Body of pancreas (tissue), 4 donors: ENCODE measurements around the gene ZAP70. TPM values are rescaled to one million over a fixed set of nuclear protein-coding genes. Genes with fewer than 3 reads are reported as not detected.

ENCODE experiments used
- ATAC-seq: fragments of 150-250 bp; one replicate; pipeline ENCODE4 v1.9.1; 2016
- DNase-seq, 4 donors: peaks; one replicate each; pipeline ENCODE4 v3.0.0-alpha.2; 2019
- H3K27ac ChIP-seq, 4 donors: fragments of 200-600 bp; sonication (generic); 1 replicate in 3 of 4; 2 replicates in 1 of 4; pipeline versions ENCODE4 v1.5.1 to v1.6.1; 2016 to 2019; ENCODE audit warnings: mild to moderate bottlenecking in 1 of 4, mixed read lengths in 1 of 4, moderate library complexity in 1 of 4
- H3K27me3 ChIP-seq, 2 donors: fragments of 200-600 bp; sonication (generic); one replicate each; pipeline ENCODE4 v1.6.0; 2016; ENCODE audit warnings: mild to moderate bottlenecking in 1 of 2
- H3K36me3 ChIP-seq, 2 donors: fragments of 200-600 bp; sonication (generic); replicated peaks in 1 of 2; 2 replicates each; pipeline ENCODE4 v1.5.1; 2016; ENCODE audit warnings: low read depth in 2 of 2; ENCODE audit not compliant: insufficient read depth in 1 of 2
- H3K4me1 ChIP-seq: fragments of 200-600 bp; sonication (generic); one replicate; pipeline ENCODE4 v1.6.0; 2016
- H3K4me3 ChIP-seq, 2 donors: fragments of 200-600 bp; sonication (generic); 1 replicate in 1 of 2; 2 replicates in 1 of 2; pipeline ENCODE4 v1.5.1; 2016 to 2019
- H3K9me3 ChIP-seq, 3 donors: fragments of 200-600 bp; sonication (generic); 1 replicate in 2 of 3; 2 replicates in 1 of 3; pipeline ENCODE4 v1.5.1; 2016
- CTCF ChIP-seq, 7 experiments: fragments of 450-650 bp in 4 of 7; fragments of 200-600 bp in 3 of 7; sonication (generic) in 3 of 7; IDR thresholded peaks; one replicate each; pipeline ENCODE4 v1.5.1; 2016 to 2019; ENCODE audit warnings: antibody characterized with exemption in 7 of 7
- POLR2A ChIP-seq, 3 donors: fragments of 450-650 bp; IDR thresholded peaks; one replicate each; pipeline ENCODE4 v1.6.1; 2016; ENCODE audit warnings: antibody characterized with exemption in 3 of 3, mild to moderate bottlenecking in 2 of 3
- WGBS, 2 donors: methylation state at CpG; one replicate each; pipeline ENCODE4 v1.1.5; 2017; 5-methylcytosine and 5-hydroxymethylcytosine counted together
- intact Hi-C: fragments of 100-400 bp; cut with DNase I; formaldehyde crosslinking; loops from one replicate; pipeline ENCODE4 v1.15.1; 2023
- total RNA-seq, 2 donors: library from RNA; depleted of rRNA; stranded (reverse); fragments of >200 nt; gene quantifications; one replicate each; pipeline ENCODE4 v1.1.0, GENCODE V29; 2016

The ZAP70 gene
- total RNA-seq, 2 donors from 2014 or later, result 2.1 to 4.0 TPM

- 61 to 62% methylated on average over 3 of the region's 3 CpGs for whole genome bisulfite sequencing, 2 donors
- DNase-seq (no peak), ATAC-seq (no peak)
- Histone ChIP-seq H3K27me3 (no peaks in the 10 kb centered on the region), H3K9me3 (no peaks in the 10 kb centered on the region), H3K36me3 (peaks cover 0 to 2% of the 10 kb centered on the region in 2 donors), H3K27ac (no peak overlapping the region), H3K4me3 (no peak overlapping the region), H3K4me1 (no peaks in the 10 kb centered on the region)
- TF ChIP-seq POLR2A (IDR thresholded peaks at IDR 0.05) (no peak), CTCF (IDR thresholded peaks at IDR 0.05) (no peak)
- intact Hi-C loops, result no loop called here
Measured at GRCh38 chr2:97751752-97752151, 38.4 kb downstream of the ZAP70 start.

DNA sequence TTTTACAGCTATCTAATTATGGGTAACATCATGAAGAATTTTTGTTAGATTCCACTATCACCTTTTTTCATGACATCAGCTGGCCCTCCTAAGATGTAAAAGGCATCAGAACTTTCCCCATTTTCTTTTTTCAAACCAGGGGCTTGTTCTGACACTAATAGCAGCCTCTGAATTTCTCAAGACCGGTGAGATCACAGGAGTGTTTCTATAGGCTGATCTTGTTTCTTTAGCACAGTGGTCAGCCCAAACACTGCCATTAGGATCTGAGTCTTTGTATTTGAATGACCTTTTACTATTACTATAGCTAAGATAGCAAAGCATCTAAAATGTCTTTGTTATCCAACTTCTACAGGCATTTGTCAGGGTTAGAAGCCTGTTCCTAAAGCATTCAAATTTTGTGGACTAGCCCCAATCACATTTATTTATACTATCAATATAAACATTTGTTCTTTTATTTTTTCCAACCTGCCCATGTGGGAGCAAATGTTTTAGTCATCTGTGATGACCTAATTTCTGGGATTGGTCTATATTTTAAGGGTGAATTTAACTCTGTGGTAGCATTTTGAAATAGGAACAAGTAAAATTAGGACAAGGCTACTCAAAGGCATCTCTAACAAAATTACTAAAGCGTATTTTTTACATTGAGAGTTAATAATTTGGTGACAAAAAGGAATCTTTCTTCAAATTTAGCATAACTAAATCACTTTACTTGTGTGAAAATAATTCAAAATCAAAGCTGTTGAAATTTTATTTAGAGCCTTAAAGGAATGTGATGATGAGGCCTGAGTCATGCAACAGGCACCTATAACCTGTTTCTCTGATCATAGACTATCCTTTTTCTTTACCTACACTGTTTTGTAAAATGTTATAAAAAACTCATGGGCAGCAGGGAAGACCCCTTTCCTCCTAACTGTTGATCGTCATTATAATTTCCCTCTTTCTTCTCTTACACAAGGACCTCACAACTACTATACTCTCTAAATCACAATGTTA lies 39.3 kb downstream of the ZAP70 start:
- ATAC-seq (no peak), DNase-seq (no peak)
- no peaks in the 10 kb centered on the region for H3K27me3 ChIP-seq
- intact Hi-C loops, result no loop called here
- WGBS, 2 donors, result 97 to 99% methylated on average over 3 of the region's 3 CpGs
- no peak overlapping the region for H3K27ac ChIP-seq
- no peaks in the 10 kb centered on the region for H3K9me3 ChIP-seq
- H3K4me3 ChIP-seq, result no peak overlapping the region
- H3K4me1 ChIP-seq, result no peaks in the 10 kb centered on the region
- peaks cover 0 to 11% of the 10 kb centered on the region in 2 donors for H3K36me3 ChIP-seq
- TF ChIP-seq CTCF (IDR thresholded peaks at IDR 0.05) (no peak), POLR2A (IDR thresholded peaks at IDR 0.05) (no peak)

DNA sequence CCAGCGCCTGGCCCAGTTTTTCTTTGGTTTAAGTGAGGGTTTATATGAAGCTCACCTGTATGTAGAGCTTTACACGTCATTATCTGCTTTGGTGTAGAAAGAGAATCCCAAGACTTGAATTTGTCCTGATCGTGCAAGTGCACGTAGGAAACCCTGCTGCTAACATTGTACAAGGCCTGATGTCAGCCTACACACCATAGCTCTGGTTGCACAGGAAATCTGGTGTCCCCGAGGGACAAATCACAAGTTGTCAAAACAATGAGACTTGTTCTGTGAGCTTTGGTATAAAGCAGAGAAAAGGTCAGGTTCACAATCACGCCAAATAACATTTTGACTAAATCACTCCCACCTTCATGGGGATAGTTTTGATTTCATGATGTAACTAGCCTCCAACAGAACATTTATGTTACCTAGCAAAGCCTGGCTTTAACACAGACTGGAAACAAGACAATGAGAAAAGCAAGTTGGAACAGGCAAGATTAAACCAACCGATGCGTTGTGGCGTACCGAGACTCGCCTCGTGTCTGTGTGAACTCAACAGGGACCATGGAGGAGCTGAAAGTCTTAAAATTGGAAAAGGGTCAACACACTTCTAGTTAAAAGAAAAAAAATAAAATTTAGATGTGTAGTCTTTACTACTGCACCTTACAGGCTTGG lies 41.4 kb downstream of the ZAP70 start:
- Histone ChIP-seq H3K36me3 (peaks cover 0 to 25% of the 10 kb centered on the region in 2 donors), H3K4me1 (no peaks in the 10 kb centered on the region), H3K4me3 (no peak overlapping the region), H3K9me3 (no peaks in the 10 kb centered on the region), H3K27me3 (no peaks in the 10 kb centered on the region), H3K27ac (no peak overlapping the region)
- no peak for ATAC-seq
- 91 to 92% methylated on average over 12 of the region's 12 CpGs for WGBS, 2 donors
- DNase-seq, result no peak
- no peak for TF ChIP-seq CTCF (IDR thresholded peaks at IDR 0.05)
- TF ChIP-seq POLR2A (IDR thresholded peaks at IDR 0.05), result no peak
- intact Hi-C loops, result no loop called here

DNA sequence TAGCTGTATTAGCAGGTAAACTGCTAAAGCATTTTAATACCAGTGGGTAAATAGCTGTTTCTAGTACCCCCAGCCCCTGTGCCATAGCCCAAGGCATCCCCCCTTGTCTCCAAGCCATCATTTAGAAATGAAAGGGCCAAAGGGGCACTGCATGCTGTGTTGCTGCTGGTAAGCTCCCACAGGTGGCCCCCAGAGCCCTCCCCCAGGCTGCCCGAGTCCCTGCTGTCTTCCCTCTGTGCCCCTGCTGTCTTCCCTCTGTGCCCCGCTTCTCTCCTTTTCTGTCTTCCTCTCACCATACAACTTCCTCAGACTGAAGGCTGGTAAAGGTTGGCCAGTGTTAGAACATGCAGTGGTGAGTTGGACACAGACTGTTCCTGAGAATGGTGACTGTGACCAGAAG lies 42.1 kb downstream of the ZAP70 start:
- no peaks in the 10 kb centered on the region for H3K4me1 ChIP-seq
- no peaks in the 10 kb centered on the region for H3K27me3 ChIP-seq
- H3K4me3 ChIP-seq, result no peak overlapping the region
- 96 to 100% methylated on average over 2 of the region's 2 CpGs for WGBS, 2 donors
- DNase-seq, result no peak
- intact Hi-C loops, result no loop called here
- peaks cover 0 to 25% of the 10 kb centered on the region in 2 donors for H3K36me3 ChIP-seq
- no peaks in the 10 kb centered on the region for H3K9me3 ChIP-seq
- no peak for ATAC-seq
- H3K27ac ChIP-seq, result no peak overlapping the region
- TF ChIP-seq CTCF (IDR thresholded peaks at IDR 0.05) (no peak), POLR2A (IDR thresholded peaks at IDR 0.05) (no peak)
